Head of caudate nucleus (tissue), 42 donors: ENCODE results near the gene F10.

ENCODE experiments used
- DNase-seq, 42 donors: peaks; one replicate each; pipeline versions ENCODE4 v3.0.0 to v3.0.0-alpha.2; 2020 to 2021; ENCODE audit warnings: mixed read lengths in 7 of 42
- intact Hi-C: fragments of 100-400 bp; cut with DNase I; formaldehyde crosslinking; loops from one replicate; pipeline ENCODE4 v1.15.0; 2022

Gene F10

GRCh38 chr13:113123226-113124201 is 915 bp downstream of the F10 start:
- intact Hi-C loops, result no loop called here
- DNase-seq, result peak in 11 of 42 donors; percentile 13 to 56 (median 25)

- DNase-seq, result peak in 9 of 42 donors; percentile 3 to 29 (median 10)
- intact Hi-C loops, result no loop called here
Observed at GRCh38 chr13:113124211-113124970, 1.8 kb downstream of the F10 start.

- peak in 7 of 42 donors; percentile 4 to 17 (median 7) for DNase-seq
- intact Hi-C loops, result no loop called here
Observed at GRCh38 chr13:113125506-113126264, 3.1 kb downstream of the F10 start.

- DNase-seq, result peak in 9 of 42 donors; percentile 8 to 33 (median 16)
- intact Hi-C loops, result no loop called here
Observed at GRCh38 chr13:113126265-113127150, 3.9 kb downstream of the F10 start.

GRCh38 chr13:113129480-113129879 is 6.9 kb downstream of the F10 start:
- intact Hi-C loops, result no loop called here
- peak in 6 of 42 donors; percentile 0 to 20 (median 9) for DNase-seq

- intact Hi-C loops, result no loop called here
- DNase-seq, result peak in 14 of 42 donors; percentile 8 to 61 (median 32)
Observed at GRCh38 chr13:113129921-113130750, 7.5 kb downstream of the F10 start.

- intact Hi-C loops, result no loop called here
Observed at GRCh38 chr13:113135281-113135760, 12.7 kb downstream of the F10 start.

GRCh38 chr13:113137691-113138298 is 15.2 kb downstream of the F10 start:
- peak in 2 of 42 donors; percentile 2 to 4 for DNase-seq
- intact Hi-C loops, result no loop called here

More at GRCh38 chr13:113135281-113135760, 12.7 kb downstream of the F10 start:
- DNase-seq, result peak in 2 of 42 donors; percentile 11 to 13

GRCh38 chr13:113138792-113139551 is 16.4 kb downstream of the F10 start:
- peak in 8 of 42 donors; percentile 1 to 27 (median 6) for DNase-seq
- intact Hi-C loops, result no loop called here

GRCh38 chr13:113139577-113139976 is 17.0 kb downstream of the F10 start:
- intact Hi-C loops, result no loop called here
- DNase-seq, result no peak

GRCh38 chr13:113140677-113141600 is 18.3 kb downstream of the F10 start:
- DNase-seq, result peak in 8 of 42 donors; percentile 3 to 20 (median 8)
- intact Hi-C loops, result no loop called here

GRCh38 chr13:113141601-113141970 is 19.0 kb downstream of the F10 start:
- peak in 7 of 42 donors; percentile 5 to 41 (median 13) for DNase-seq
- intact Hi-C loops, result no loop called here

GRCh38 chr13:113142876-113143275 is 20.3 kb downstream of the F10 start:
- peak in 6 of 42 donors; percentile 2 to 32 (median 6) for DNase-seq
- intact Hi-C loops, result no loop called here

GRCh38 chr13:113143466-113144254 is 21.1 kb downstream of the F10 start:
- intact Hi-C loops, result no loop called here
- peak in 8 of 42 donors; percentile 6 to 40 (median 17) for DNase-seq
